Measurements from ENCODE around the gene ARHGEF2.
A peak's percentile ranks its signal among the peaks of the same experiment; 100 is the strongest.

The ARHGEF2 gene

GRCh38 chr1:155911156-155912055 lies 66.9 kb downstream of the ARHGEF2 start, which contains the start of gene RIT1:
Gene RIT1 (minus strand): TSS chr1:155911349. CDS start chr1:155910761, 588 bp downstream.
- DNase-seq (ENCODE audit: low read depth), result peak; percentile 76

- no peak for DNase-seq (ENCODE audit: low read depth)
Measured at GRCh38 chr1:155910621-155911121, 67.7 kb downstream of the ARHGEF2 start.

- no peak for DNase-seq (ENCODE audit: low read depth)
Measured at GRCh38 chr1:155909894-155910293, 68.5 kb downstream of the ARHGEF2 start.

GRCh38 chr1:155904261-155904660 lies 74.1 kb downstream of the ARHGEF2 start:
- no peak for DNase-seq (ENCODE audit: low read depth)

GRCh38 chr1:155900161-155900560 lies 78.2 kb downstream of the ARHGEF2 start:
- no peak for DNase-seq (ENCODE audit: low read depth)

GRCh38 chr1:155899683-155900082 lies 78.7 kb downstream of the ARHGEF2 start:
- no peak for DNase-seq (ENCODE audit: low read depth)

- no peak for DNase-seq (ENCODE audit: low read depth)
Measured at GRCh38 chr1:155898888-155899287, 79.5 kb downstream of the ARHGEF2 start.

GRCh38 chr1:155897746-155898145 lies 80.6 kb downstream of the ARHGEF2 start:
- DNase-seq (ENCODE audit: low read depth), result no peak

Measured in activated gamma-delta T cell treated with anti-CD3 and anti-CD28 coated beads, Interleukin-2, amount 50 U/mL, for 16 hours (primary cell).